ENCODE measurements around the gene APOL1.

DNA sequence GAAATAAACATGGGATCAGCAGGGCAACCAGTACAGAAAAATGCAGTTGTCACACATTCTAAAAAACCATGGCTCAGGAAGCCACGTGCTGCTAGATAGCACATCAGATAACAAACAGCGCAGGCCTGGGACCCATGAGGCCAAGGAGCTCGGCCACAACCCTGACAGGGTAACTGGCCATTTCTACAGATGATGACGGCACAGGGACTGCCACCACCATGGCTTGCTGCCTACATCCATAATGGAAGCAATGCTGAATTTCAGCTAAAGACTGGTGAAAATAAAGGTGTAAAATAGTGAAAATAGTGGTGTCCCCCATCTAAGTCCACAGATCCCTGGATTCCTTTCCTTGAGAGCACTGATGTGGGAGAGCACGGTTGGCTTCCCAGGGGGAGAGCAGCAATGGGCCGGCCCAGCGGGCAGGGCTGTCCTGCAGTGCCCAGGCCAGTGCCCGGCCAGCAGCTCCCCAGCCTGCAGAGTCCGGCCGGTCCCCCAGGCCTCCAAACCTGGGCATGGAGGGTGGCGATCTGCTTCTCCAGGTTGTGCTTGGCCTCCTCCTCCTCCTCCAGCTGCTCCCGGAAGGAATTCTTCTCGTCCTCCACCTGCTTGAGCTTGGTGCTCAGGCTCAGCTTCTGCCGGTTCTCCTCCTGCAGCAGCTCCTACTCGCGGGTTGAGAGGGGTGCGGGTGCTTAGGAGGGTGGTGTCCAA is 40.0 kb downstream of the APOL1 start:
- no peak for TF ChIP-seq POLR2A (IDR thresholded peaks at IDR 0.05)
- TF ChIP-seq, protein P1, sequence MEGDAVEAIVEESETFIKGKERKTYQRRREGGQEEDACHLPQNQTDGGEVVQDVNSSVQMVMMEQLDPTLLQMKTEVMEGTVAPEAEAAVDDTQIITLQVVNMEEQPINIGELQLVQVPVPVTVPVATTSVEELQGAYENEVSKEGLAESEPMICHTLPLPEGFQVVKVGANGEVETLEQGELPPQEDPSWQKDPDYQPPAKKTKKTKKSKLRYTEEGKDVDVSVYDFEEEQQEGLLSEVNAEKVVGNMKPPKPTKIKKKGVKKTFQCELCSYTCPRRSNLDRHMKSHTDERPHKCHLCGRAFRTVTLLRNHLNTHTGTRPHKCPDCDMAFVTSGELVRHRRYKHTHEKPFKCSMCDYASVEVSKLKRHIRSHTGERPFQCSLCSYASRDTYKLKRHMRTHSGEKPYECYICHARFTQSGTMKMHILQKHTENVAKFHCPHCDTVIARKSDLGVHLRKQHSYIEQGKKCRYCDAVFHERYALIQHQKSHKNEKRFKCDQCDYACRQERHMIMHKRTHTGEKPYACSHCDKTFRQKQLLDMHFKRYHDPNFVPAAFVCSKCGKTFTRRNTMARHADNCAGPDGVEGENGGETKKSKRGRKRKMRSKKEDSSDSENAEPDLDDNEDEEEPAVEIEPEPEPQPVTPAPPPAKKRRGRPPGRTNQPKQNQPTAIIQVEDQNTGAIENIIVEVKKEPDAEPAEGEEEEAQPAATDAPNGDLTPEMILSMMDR (IDR thresholded peaks at IDR 0.05), result no peak
